Measurements from ENCODE around the gene SLC6A5.
"Not testable (repeated sequence)": the region's sequence is repeated elsewhere in the genome, so short reads cannot be mapped to it uniquely, and the experiment has no call there.

The SLC6A5 gene

GRCh38 chr11:20599221-20600019 lies at the start of gene SLC6A5:
SLC6A5 (plus strand) TSS chr11:20599608; CDS start chr11:20599673, 65 bp downstream.
- DNase-seq = peak; percentile 41

DNA sequence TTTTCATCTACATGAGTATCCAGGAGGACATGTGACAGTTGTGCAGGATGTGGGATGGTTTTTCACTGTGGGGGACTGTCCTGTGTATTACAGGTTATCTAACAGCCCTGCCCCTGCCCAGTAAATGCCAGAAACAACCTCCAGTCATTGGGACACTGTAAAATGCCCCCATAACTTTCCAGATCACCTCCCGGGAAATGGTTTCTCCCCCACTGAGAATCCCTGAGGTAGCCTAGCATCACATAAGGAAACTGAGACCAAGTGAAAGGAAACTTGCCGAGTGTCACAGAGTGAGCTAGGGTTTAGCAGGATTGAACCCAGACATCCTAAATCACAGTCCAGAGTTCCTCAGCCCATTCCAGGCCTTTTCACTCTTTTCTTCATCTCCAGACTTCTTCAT lies 48.3 kb upstream of the SLC6A5 start:
- DNase-seq = no peak

DNA sequence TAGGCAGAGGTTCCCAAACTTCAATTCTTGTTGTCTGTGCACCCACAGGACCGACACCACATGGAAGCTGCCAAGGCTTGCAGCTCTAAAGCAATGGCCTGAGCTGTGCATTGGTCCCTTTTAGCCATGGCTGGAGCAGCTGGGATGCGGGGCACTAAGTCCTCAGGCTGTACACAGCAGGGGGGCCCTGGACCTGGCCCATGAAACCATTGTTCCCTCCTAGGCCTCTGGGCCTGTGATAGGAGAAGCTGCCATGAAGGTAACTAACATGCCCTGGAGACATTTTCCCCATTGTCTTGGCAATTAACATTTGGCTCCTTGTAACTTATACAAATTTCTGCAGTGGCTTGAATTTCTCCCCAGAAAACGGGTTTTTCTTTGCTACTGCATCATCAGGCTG lies 43.6 kb upstream of the SLC6A5 start:
- DNase-seq = no peak

GRCh38 chr11:20556396-20556795 lies 43.0 kb upstream of the SLC6A5 start:
- DNase-seq = not testable (repeated sequence)

GRCh38 chr11:20558741-20559140 lies 40.7 kb upstream of the SLC6A5 start:
- no peak for DNase-seq

- DNase-seq = no peak
Measured at GRCh38 chr11:20559523-20560300, 39.7 kb upstream of the SLC6A5 start.

DNA sequence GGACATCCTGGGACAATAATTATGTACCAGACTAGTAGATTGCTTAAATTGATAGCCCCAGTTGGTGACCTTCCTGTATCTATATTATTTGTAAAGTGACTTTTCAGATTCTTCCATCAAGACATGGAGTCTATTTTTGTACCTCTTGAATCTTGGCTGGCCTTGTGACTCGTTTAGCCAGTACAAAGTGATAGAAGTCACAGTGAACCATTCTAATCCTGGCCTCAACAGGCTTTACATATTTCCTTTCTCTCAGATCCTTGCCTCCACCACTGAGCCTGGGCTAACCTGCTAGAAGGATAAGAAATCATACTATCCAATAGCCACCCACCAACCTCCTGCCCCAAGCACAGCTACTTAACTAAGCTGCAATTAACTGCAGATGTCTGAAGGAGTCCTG lies 37.5 kb upstream of the SLC6A5 start:
- no peak for DNase-seq

DNA sequence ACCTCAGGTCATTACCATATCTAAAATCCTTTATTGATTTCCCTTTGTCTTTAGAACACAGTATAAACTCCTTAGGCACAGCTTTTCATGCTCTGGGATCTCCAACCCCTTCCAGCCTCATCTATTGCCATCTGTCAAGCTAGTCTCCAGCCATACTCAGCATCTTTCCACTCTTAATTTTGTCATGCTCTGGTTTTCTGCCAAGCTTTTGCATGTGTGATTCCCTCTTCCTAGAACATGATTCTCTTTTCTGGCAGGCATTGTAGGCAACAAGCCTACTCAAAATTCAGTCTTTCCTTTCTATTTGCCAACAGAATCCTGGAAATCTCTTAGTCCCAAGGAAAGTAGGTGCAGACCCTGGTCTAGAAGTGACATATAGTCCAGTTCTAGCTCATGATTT lies 35.5 kb upstream of the SLC6A5 start:
- DNase-seq = no peak

DNA sequence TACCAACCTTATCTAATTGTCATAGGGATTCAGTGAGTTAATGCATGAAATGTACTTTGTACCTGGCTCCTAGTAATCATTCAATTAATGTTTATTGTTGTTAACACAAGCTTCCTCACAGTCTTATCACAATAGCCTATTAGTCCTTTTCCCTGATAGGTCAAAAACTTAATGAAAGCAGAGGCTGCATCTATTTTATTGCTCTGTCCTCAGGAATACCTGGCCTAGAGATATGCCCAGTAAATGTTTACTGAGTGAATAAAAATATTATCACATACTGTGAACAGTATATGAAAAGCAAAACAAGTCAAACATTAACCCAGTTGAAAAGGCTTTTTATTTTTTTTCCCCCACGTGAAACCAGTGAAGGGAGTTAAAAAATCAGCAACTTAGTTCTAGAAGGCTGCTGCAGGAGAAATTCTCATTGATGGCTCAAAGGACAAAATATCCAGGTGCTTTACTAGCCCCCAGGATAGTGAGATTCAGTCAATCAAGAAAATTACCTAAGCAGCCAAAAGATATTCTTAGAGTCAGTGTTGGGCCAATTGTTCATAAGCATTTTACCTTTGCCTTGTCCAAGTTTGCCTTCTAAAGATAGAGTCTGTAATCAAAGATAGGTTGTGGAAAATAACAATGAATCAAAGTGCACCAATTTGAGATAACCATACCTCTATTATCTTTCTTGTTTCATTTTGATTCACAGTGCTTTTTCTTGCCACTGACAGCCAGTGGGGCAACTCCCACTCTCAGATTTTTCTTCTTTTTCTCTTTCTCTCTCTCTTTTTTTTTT lies 34.4 kb upstream of the SLC6A5 start:
- no peak for DNase-seq

DNA sequence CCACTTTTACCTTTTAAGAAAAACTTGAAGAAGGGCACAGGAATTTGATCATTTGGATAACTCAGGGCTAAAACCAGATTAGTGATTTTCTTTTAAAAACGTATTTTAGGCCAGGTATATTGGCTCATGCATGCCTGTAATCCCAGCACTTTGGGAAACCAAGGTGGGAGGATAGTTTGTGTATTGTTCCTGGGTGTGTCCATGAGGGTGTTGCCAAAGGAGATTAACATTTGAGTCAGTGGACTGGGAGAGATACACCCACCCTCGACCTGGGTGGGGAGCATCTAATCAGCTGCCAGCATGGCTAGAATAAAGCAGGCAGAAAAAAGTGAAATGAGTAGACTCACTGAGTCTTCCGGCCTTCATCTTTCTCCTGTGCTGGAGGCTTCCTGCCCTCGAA lies 33.3 kb upstream of the SLC6A5 start:
- not testable (repeated sequence) for DNase-seq

DNA sequence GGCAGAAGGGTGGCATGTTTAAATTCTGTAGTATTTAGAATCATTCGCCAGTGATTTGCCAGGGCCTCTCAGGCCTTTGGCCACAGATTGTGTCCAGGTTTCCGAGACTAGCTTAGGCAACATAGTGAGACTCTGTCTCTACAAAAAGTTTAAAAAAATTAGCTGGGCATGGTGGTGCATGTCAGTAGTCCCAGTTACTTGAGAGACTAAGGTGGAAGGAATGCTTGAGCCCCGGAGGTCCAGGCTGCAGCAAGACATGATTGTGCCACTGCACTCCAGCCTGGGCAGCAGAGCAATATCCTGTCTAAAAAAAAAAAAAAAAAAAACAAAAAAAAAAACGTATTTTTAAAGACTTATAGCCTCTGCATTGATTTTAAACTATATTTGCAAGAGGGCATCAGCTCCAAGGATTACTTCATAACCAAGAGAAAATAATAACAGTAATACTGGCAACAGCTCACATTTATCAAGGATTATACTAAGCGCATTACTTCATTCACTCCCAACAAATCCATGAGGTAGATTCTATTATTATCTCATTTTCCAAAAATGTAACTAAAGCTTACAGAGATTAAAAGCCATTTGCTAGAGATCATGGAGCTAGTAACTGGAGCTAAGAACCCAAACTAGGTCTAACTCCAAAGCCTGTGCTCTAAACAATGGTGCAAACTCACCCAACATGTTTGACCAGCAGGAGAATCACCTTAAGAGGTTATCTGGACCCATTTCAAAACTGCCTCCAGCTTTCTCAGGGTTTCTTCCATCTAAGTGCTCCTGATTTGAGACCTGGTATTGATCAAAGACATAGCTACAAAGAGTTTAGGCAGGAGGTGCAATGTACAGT lies 32.6 kb upstream of the SLC6A5 start:
- no peak for DNase-seq

DNA sequence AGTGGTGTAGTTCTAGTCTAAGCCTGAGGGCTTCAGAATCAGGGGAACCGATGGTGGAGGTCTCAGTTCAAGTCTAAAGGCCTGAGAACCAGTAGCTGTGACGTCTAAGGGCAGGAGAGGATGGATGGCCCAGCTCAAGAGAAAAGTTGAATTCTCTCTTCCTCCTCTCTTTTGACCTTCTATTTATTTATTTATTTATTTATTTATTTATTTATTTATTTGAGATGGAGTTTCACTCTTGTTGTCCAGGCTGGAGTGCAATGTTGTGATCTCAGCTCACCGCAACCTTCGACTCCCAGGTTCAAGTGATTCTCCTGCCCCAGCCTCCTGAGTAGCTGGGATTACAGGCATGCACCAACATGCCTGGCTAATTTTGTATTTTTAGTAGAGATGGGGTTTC lies 19.7 kb upstream of the SLC6A5 start:
- DNase-seq = not testable (repeated sequence)

DNA sequence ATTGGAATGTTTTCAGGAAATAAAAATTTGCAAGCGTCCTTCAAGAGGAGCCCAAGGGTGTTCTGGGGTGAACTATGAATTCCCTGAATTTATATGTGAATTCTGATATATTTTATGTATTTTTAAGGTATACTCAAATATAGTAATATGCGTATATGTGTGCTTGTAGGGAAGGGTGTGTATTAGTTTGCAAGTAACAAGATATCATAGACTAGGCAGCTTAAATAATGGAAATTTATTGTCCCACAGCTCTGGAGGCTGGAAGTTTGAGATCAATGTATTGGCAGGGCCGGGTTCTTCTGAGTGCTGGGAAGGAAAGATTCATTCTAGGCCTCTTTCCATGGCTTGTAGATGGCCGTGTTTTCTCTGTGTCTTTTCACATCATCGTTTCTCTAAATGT lies 16.2 kb upstream of the SLC6A5 start:
- no peak for DNase-seq

DNA sequence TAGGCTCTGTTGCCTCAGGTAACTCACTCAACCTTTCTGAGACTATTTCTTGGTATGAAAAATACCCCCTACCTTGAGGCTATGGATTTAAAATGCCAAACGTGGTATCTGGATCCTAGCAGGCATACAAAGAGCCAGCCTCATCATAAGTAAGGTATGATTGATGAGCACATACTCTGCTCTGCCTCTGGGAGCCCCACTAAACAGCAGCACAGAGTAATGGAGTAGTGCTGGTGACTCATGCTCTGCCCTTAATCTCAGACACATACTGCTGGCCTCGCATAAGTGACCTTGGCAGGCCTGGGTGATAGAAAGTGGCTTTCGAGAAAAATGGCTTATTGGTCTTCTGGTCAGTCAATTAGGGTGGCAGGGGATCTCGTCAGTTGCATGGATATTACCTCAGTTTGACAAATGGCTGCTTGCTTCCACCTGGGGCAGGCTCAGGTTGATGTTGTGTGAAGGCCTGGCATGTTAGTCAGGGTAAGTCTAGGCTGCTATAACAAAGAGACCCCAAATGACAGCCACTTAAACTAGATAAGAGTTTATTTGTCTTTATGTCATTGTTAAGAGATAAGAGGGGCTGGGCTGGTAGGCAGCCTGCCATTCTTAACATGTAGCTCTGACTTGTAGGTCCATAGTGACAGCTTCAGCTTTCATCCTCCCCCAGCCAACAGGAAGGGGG lies 15.2 kb upstream of the SLC6A5 start:
- no peak for DNase-seq

DNA sequence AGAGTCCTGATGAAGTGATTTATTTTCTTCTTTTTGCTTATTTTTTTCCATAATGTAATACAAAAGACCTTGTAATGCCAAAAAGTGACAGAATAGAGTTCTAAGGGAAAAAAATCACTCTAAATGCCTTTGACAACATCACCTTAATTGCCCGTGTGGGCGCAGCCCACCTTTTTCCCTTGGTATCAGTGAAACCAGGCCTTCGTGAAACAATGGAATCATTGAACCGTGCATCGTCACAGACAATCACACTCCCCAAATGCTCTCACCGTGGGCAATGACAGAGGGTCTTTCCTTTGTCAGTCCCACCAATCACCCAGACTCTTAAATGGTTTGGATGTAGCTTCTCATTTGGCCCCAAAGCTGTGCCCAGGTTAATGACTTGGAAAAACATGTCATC lies 9.6 kb upstream of the SLC6A5 start:
- no peak for DNase-seq

DNA sequence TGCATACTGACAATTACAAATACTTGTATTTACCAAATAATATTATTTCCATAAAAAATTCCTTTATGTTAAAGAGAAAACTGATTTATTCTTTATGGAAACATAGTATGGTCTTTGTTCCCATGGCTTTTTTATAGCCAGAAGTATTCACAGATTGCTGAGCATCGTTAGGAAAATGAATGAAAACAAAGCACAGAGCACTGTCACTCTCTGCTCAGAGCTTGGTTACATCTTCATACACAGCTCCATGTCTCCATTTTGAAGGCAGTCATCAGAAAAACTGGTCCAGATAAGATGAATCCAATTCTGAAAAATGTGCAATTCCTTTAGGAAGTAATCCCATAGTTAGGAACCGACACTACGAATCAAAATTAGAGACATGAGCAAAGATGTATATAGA lies 9.0 kb upstream of the SLC6A5 start:
- no peak for DNase-seq

DNA sequence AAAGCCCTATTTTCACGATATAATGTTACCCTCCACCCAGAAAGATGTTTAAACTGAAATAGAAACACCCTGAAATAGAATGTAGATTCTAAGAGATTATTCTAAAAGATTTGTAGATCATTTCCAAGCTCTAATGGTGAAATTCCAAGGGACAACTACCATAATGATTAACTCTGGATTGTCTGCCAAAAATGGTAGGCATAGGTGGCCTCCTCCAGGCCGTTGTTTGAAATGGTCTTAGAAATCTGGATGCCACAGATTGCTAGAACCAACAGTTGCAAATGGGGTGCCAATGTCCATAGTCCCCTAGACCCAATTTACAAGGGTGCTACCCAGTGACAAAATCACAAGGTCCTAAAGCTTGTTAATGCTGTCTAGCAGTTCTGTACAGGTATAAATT lies 6.7 kb upstream of the SLC6A5 start:
- DNase-seq = no peak

GRCh38 chr11:20594274-20595061 lies 4.9 kb upstream of the SLC6A5 start:
- no peak for DNase-seq

- no peak for DNase-seq
Measured at GRCh38 chr11:20595101-20595500, 4.3 kb upstream of the SLC6A5 start.

GRCh38 chr11:20596205-20597153 lies 2.9 kb upstream of the SLC6A5 start:
- DNase-seq = no peak

Measured in fibroblast of skin of right quadriceps (primary cell).